GM12878 (cell line): ENCODE results near the gene CXorf58. TPM values are rescaled to one million over a fixed set of nuclear protein-coding genes. Genes with fewer than 3 reads are reported as not detected.

ENCODE experiments used
- ATAC-seq: fragments of 200-7000 bp; cut with Tn5 transposase; 3 replicates; pipeline ENCODE4 v1.9.1; 2020; ENCODE audit warnings: mild to moderate bottlenecking, moderate library complexity
- BruUV-seq: library from RNA; stranded (reverse); fragments of 400-500 nt; replicated peaks from 2 replicates; lab custom pipeline; 2021; lab: Mats Ljungman, UMichigan
- CTCF ChIA-PET: fragments of 300-600 bp; sonication (Branson Sonifier 250); formaldehyde crosslinking; extraction: SDS; loops from one replicate; lab custom pipeline; 2021; ENCODE audit warnings: inconsistent platforms; lab: Yijun Ruan, JAX
- POLR2A ChIA-PET: fragments of 350-600 bp; formaldehyde crosslinking; extraction: SDS; loops from one replicate; lab custom pipeline; 2021; ENCODE audit warnings: inconsistent platforms; lab: Charles Lee
- RAD21 ChIA-PET: fragments of 300-600 bp; sonication (Branson Sonifier 250); formaldehyde crosslinking; loops from one replicate; lab custom pipeline; 2023; ENCODE audit warnings: antibody characterized with exemption; ENCODE audit not compliant: unreplicated experiment; lab: Charles Lee
- SMC1A ChIA-PET: fragments of 300-600 bp; sonication (Branson Sonifier 250); formaldehyde crosslinking; loops from one replicate; lab custom pipeline; 2023; ENCODE audit not compliant: unreplicated experiment, uncharacterized antibody; lab: Charles Lee
- DNase-seq: peaks from one replicate; pipeline ENCODE4 v3.0.0-alpha.2; 2011; ENCODE audit warnings: low read depth, low spot score
- FAIRE-seq: peaks from 3 replicates; lab custom pipeline; 2011; peaks lifted over from hg19 to GRCh38; lab: Jason Lieb, UNC
- H2AFZ ChIP-seq: 2 replicates; pipeline ENCODE4 v1.6.0; 2011; ENCODE audit warnings: low read depth, low read length, control low read depth; ENCODE audit not compliant: control insufficient read depth
- H3K27ac ChIP-seq: 2 replicates; pipeline ENCODE4 v1.5.1; 2011; ENCODE audit warnings: control low read depth; ENCODE audit not compliant: control insufficient read depth, insufficient read depth
- H3K27me3 ChIP-seq, 2 experiments: replicated peaks in 1 of 2; 2 replicates each; pipeline versions ENCODE4 v1.6.0 to v1.6.1; 2011; ENCODE audit warnings: low read length in 1 of 2; ENCODE audit not compliant: control insufficient read depth in 2 of 2, insufficient read depth in 2 of 2
- H3K36me3 ChIP-seq, 2 experiments: 2 replicates each; pipeline ENCODE4 v1.5.1; 2011; ENCODE audit warnings: low read length in 1 of 2; ENCODE audit not compliant: control insufficient read depth in 2 of 2, insufficient read depth in 2 of 2
- H3K4me1 ChIP-seq: 2 replicates; pipeline ENCODE4 v1.6.1; 2011; ENCODE audit warnings: mild to moderate bottlenecking, low read length, moderate library complexity, mixed read lengths; ENCODE audit not compliant: control insufficient read depth, insufficient read depth
- H3K4me2 ChIP-seq: 2 replicates; pipeline ENCODE4 v1.6.0; 2011; ENCODE audit warnings: control low read depth; ENCODE audit not compliant: control insufficient read depth, insufficient read depth
- H3K4me3 ChIP-seq: fragments of 200-600 bp; sonication (generic); 2 replicates; pipeline ENCODE4 v1.5.1; 2016
- H3K79me2 ChIP-seq: 2 replicates; pipeline ENCODE4 v1.6.0; 2011; ENCODE audit warnings: low read length; ENCODE audit not compliant: control insufficient read depth, insufficient read depth
- H3K9ac ChIP-seq: 2 replicates; pipeline ENCODE4 v1.8.0; 2011; ENCODE audit warnings: low read length, control low read depth, mixed read lengths; ENCODE audit not compliant: control insufficient read depth, insufficient read depth
- H3K9me3 ChIP-seq: replicated peaks from 3 replicates; pipeline ENCODE4 v1.5.1; 2011; ENCODE audit warnings: mild to moderate bottlenecking, low read length; ENCODE audit not compliant: control insufficient read depth, insufficient read depth
- H4K20me1 ChIP-seq: 2 replicates; pipeline ENCODE4 v1.6.0; 2011; ENCODE audit not compliant: control insufficient read depth, insufficient read depth
- BMI1 ChIP-seq: fragments of 450-650 bp; IDR thresholded peaks from 2 replicates; pipeline ENCODE4 v1.6.1; 2016; ENCODE audit warnings: mild to moderate bottlenecking, moderate library complexity, borderline replicate concordance
- CREB1 ChIP-seq: IDR thresholded peaks from 2 replicates; pipeline ENCODE4 v1.6.1; 2012; ENCODE audit warnings: low read depth, mild to moderate bottlenecking, inconsistent platforms
- E4F1 ChIP-seq: fragments of 450-650 bp; IDR thresholded peaks from 2 replicates; pipeline ENCODE4 v1.6.1; 2018; ENCODE audit warnings: borderline replicate concordance, mild to moderate bottlenecking; ENCODE audit not compliant: partially characterized antibody
- HDAC2 ChIP-seq: fragments of 200-600 bp; sonication (generic); IDR thresholded peaks from 2 replicates; pipeline ENCODE4 v1.6.1; 2017
- IRF4 ChIP-seq: IDR thresholded peaks from 2 replicates; pipeline ENCODE4 v1.6.1; 2011; ENCODE audit warnings: low read depth, low read length
- KAT2A ChIP-seq: conservative IDR thresholded peaks from 2 replicates; pipeline ENCODE4 v1.6.1; 2011; ENCODE audit warnings: low read depth, low read length; ENCODE audit not compliant: control insufficient read depth
- PAX5 ChIP-seq: IDR thresholded peaks from 2 replicates; pipeline ENCODE4 v1.6.1; 2011; ENCODE audit warnings: low read depth, low read length, borderline replicate concordance
- PBX3 ChIP-seq: IDR thresholded peaks from 2 replicates; pipeline ENCODE4 v1.6.1; 2011; ENCODE audit warnings: mild to moderate bottlenecking, low read depth, low read length, moderate library complexity; ENCODE audit not compliant: insufficient replicate concordance
- PKNOX1 ChIP-seq: fragments of 450-650 bp; IDR thresholded peaks from 2 replicates; pipeline ENCODE4 v1.6.1; 2016; ENCODE audit warnings: mild to moderate bottlenecking
- RB1 ChIP-seq: fragments of 450-650 bp; formaldehyde crosslinking; IDR thresholded peaks from 2 replicates; pipeline ENCODE4 v1.6.1; 2017; ENCODE audit warnings: mild to moderate bottlenecking, borderline replicate concordance
- RBBP5 ChIP-seq: fragments of 200-600 bp; sonication (generic); conservative IDR thresholded peaks from 2 replicates; pipeline ENCODE4 v1.6.1; 2016
- RELB ChIP-seq: fragments of 450-650 bp; IDR thresholded peaks from 2 replicates; pipeline ENCODE4 v1.6.1; 2017; ENCODE audit warnings: low read depth, mild to moderate bottlenecking, moderate library complexity
- SP1 ChIP-seq: IDR thresholded peaks from one replicate; pipeline ENCODE4 v1.6.1; 2011; ENCODE audit warnings: low read depth, low read length
- SREBF2 ChIP-seq: IDR thresholded peaks from 2 replicates; pipeline ENCODE4 v1.6.1; 2012; ENCODE audit warnings: mild to moderate bottlenecking, low read length
- SUPT20H ChIP-seq: IDR thresholded peaks from 2 replicates; pipeline ENCODE4 v1.6.1; 2011; ENCODE audit warnings: low read depth, mild to moderate bottlenecking, low read length, moderate library complexity, borderline replicate concordance; ENCODE audit not compliant: control insufficient read depth
- WGBS: methylation state at CpG from one replicate; pipeline ENCODE4 v1.1.6; 2016; ENCODE audit warnings: low lambda C conversion rate; ENCODE audit not compliant: insufficient replicate concordance, insufficient coverage; ENCODE audit errors: missing lambda C conversion rate; 5-methylcytosine and 5-hydroxymethylcytosine counted together
- in situ Hi-C: fragments of 300-500 bp; cut with MboI; formaldehyde crosslinking; loops from 9 replicates; pipeline ENCODE4 v1.14.3; 2018; ENCODE audit warnings: mixed read lengths
- intact Hi-C: fragments of 100-400 bp; cut with micrococcal nuclease; formaldehyde crosslinking; loops from one replicate; pipeline ENCODE4 v1.14.2; 2022; ENCODE audit not compliant: unreplicated experiment
- polyA plus RNA-seq, 11 experiments: library from polyadenylated mRNA; depleted of rRNA in 4 of 11; unstranded in 6 of 11; stranded (reverse) in 5 of 11; fragments of >200 nt; fragmentation: Nextera tagmentation in 4 of 11; fragmentation: Illumina TruSeq in 1 of 11; extraction: Ambion mirVana in 4 of 11; extraction: Trizol in 1 of 11; gene quantifications; 1 replicate in 1 of 11; 2 replicates in 10 of 11; pipeline versions ENCODE4 v1.2.1 to v1.2.3, GENCODE V29; 2011 to 2016; ENCODE audit warnings: inconsistent platforms in 2 of 11, missing spikeins in 2 of 11, low read depth in 1 of 11
- total RNA-seq, 4 experiments: library from RNA; depleted of rRNA in 3 of 4; stranded (reverse); fragments of >200 nt in 3 of 4; fragmentation: Illumina TruSeq in 1 of 4; extraction: Trizol in 1 of 4; gene quantifications; 2 replicates each; pipeline versions ENCODE4 v1.2.1 to v1.2.3, GENCODE V29; 2013 to 2021

Gene CXorf58
- total and polyA plus RNA-seq, 10 of the 15 experiments (the other 5 are each of a cell fraction or from before 2014, with no cell fraction given), result 0.10 to 0.24 (median 0.13) TPM; not detected in 5

- no peak for TF ChIP-seq E4F1
Observed at GRCh38 chrX:23954396-23954795, 46.6 kb downstream of the CXorf58 start (continued).

- no peaks in the 10 kb centered on the region for H3K36me3 ChIP-seq
- H3K27me3 ChIP-seq, result no peaks in the 10 kb centered on the region
- 60% methylated on average over 3 of the region's 3 CpGs for WGBS
- no peak for FAIRE-seq
- DNase-seq, result no peak
- H3K4me3 ChIP-seq, result no peak overlapping the region
- ChIA-PET CTCF (no interaction called here), POLR2A (no interaction called here), SMC1A (no interaction called here), RAD21 (no interaction called here)
- no peak overlapping the region for H3K4me2 ChIP-seq
- no peak overlapping the region for H3K27ac ChIP-seq
- in situ Hi-C loops (no loop called here), intact Hi-C loops (no loop called here)
- no peak overlapping the region for H2AFZ ChIP-seq
- H3K4me1 ChIP-seq, result no peaks in the 10 kb centered on the region
- no peaks in the 10 kb centered on the region for H4K20me1 ChIP-seq
- no peaks in the 10 kb centered on the region for H3K9me3 ChIP-seq
- H3K79me2 ChIP-seq, result no peaks in the 10 kb centered on the region
- ATAC-seq, result no peak
- no peak overlapping the region for H3K9ac ChIP-seq
- BruUV-seq, result no TSS peak
- TF ChIP-seq PBX3 (no peak), BMI1 (no peak), IRF4 (no peak), RB1 (no peak), SUPT20H (no peak), PAX5 (no peak), RELB (no peak), KAT2A (no peak), RBBP5 (no peak), CREB1 (no peak), PKNOX1 (no peak), SP1 (no peak), SREBF2 (no peak), HDAC2 (no peak)
Observed at GRCh38 chrX:23959781-23960180, 52.0 kb downstream of the CXorf58 start.
